ENCODE data around the gene GRAMD1B. TPM values are rescaled to one million over a fixed set of nuclear protein-coding genes. Genes with fewer than 3 reads are reported as not detected.

The GRAMD1B gene
- total RNA-seq, 2 experiments from 2014 or later: 16.1 to 21.8 TPM

DNA sequence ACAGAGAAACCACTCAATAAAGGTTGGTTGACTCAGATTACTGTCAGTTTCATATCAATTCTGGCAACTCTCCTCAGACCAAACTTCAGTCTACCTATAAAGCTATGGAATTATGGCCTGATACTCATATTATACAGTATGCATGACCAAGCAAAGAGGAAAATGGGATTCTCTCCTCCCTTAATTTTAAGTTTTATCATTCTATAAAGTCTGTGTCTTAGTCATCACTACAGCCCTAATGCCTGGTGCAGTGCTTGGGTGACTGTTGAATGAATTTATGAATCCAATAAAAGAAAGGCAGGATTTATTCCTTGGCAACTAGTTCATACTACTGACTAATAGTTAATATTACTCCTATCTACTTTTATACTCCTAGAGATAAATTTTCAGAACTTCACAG lies 37.6 kb upstream of the GRAMD1B start:
- H3K4me3 ChIP-seq (ENCODE audit: low read length): no peak overlapping the region
- Mint-ChIP-seq H3K36me3 (ENCODE audit: low read depth) (no peaks in the 10 kb centered on the region), H3K4me1 (ENCODE audit: low read depth) (no peaks in the 10 kb centered on the region), H3K9me3 (no peaks in the 10 kb centered on the region), H3K27ac (no peak overlapping the region), H3K4me3 (no peak overlapping the region), H3K27me3 (no peaks in the 10 kb centered on the region)
- TF ChIP-seq CTCF (IDR thresholded peaks at IDR 0.05): no peak
- intact Hi-C loops (cut with DNase I, micrococcal nuclease): no loop called here
- DNase-seq: no peak
- no peak for ATAC-seq (ENCODE audit: poor library complexity)
- ChIA-PET POLR2A (no interaction called here), CTCF (no interaction called here)
- no peak overlapping the region for H3K27ac ChIP-seq (ENCODE audit: low read depth in 1 of 2, low read length in 2 of 2)
- no peaks in the 10 kb centered on the region for H3K36me3 ChIP-seq (ENCODE audit: insufficient read depth, low read length)
- H3K27me3 ChIP-seq (ENCODE audit: control insufficient read depth in 1 of 2, insufficient read depth in 2 of 2, low read length in 2 of 2): no peaks in the 10 kb centered on the region
- H3K9me3 ChIP-seq (ENCODE audit: control insufficient read depth in 1 of 2, insufficient read depth in 1 of 2, low read length in 2 of 2): no peaks in the 10 kb centered on the region
- no peaks in the 10 kb centered on the region for H3K4me1 ChIP-seq (ENCODE audit: insufficient read depth, low read length)

DNA sequence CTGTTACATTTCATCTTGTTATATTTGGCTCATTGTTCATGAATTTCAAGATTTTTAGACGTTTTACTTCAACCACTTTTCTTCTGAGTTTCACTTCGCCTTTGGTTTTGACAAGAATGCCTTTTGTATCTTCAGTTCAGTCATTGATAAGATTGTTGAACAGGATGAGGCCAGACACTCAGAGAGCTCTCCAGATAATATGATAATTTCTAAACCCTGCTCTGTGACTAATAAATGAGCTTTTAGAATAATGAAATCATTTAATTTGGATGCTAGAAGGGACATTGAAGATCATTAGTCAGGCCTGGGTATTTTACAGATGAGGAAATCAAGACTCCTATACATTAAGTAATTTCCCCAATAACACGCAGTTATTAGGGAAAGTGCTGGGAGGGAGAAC lies 37.2 kb upstream of the GRAMD1B start:
- intact Hi-C loops (cut with DNase I, micrococcal nuclease): no loop called here
- no peaks in the 10 kb centered on the region for H3K4me1 Mint-ChIP-seq (ENCODE audit: low read depth)
- POLR2A ChIA-PET: no interaction called here

DNA sequence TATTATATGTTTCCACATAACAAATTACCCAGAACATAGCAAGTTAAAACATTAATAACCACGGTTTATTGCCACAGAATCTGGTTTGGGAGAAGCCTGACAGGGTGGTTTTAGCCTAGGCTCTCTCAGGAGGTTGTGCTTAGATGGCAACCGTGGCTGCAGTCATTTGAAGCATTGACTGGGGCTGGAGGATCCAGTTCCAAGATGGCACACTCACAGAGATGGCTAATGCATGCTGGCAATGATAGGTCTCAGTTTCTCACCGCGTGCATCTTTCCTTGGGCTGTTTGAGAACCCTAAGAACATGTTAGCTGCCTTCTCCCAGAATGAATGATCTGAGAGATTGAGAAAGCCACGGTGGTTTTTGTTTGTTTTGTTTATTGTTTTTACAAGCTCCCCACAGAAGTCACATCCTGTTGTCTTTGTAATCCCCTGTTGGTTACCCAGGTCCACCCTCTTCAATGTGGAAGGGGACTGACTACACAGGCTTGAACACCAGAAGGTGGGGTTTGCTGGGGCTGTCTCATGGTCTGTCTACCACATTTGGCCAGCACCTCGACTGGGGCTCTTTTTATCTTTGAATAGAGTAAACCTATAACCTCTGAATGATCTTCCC lies 36.6 kb upstream of the GRAMD1B start:
- H3K4me3 ChIP-seq (ENCODE audit: low read length): no peak overlapping the region
- H3K27me3 ChIP-seq (ENCODE audit: control insufficient read depth in 1 of 2, insufficient read depth in 2 of 2, low read length in 2 of 2): no peaks in the 10 kb centered on the region
- no peaks in the 10 kb centered on the region for H3K9me3 ChIP-seq (ENCODE audit: control insufficient read depth in 1 of 2, insufficient read depth in 1 of 2, low read length in 2 of 2)
- POLR2A ChIA-PET: no interaction called here
- Mint-ChIP-seq H3K27ac (no peak overlapping the region), H3K9me3 (no peaks in the 10 kb centered on the region), H3K27me3 (no peaks in the 10 kb centered on the region), H3K36me3 (ENCODE audit: low read depth) (no peaks in the 10 kb centered on the region), H3K4me3 (no peak overlapping the region), H3K4me1 (ENCODE audit: low read depth) (no peaks in the 10 kb centered on the region)
- CTCF ChIA-PET: no interaction called here
- DNase-seq (no peak), ATAC-seq (ENCODE audit: poor library complexity) (no peak)
- no peaks in the 10 kb centered on the region for H3K36me3 ChIP-seq (ENCODE audit: insufficient read depth, low read length)
- no peak for TF ChIP-seq CTCF (IDR thresholded peaks at IDR 0.05)
- intact Hi-C loops (cut with DNase I, micrococcal nuclease): no loop called here
- H3K27ac ChIP-seq (ENCODE audit: low read depth in 1 of 2, low read length in 2 of 2): no peak overlapping the region
- H3K4me1 ChIP-seq (ENCODE audit: insufficient read depth, low read length): no peaks in the 10 kb centered on the region

More for the DNA sequence above, 37.2 kb upstream of the GRAMD1B start:
- Histone ChIP-seq H3K4me1 (ENCODE audit: insufficient read depth, low read length) (no peaks in the 10 kb centered on the region), H3K9me3 (ENCODE audit: control insufficient read depth in 1 of 2, insufficient read depth in 1 of 2, low read length in 2 of 2) (no peaks in the 10 kb centered on the region), H3K27me3 (ENCODE audit: control insufficient read depth in 1 of 2, insufficient read depth in 2 of 2, low read length in 2 of 2) (no peaks in the 10 kb centered on the region), H3K36me3 (ENCODE audit: insufficient read depth, low read length) (no peaks in the 10 kb centered on the region), H3K4me3 (ENCODE audit: low read length) (no peak overlapping the region), H3K27ac (ENCODE audit: low read depth in 1 of 2, low read length in 2 of 2) (no peak overlapping the region)
- Mint-ChIP-seq H3K4me3 (no peak overlapping the region), H3K36me3 (ENCODE audit: low read depth) (no peaks in the 10 kb centered on the region), H3K27ac (no peak overlapping the region), H3K9me3 (no peaks in the 10 kb centered on the region), H3K27me3 (no peaks in the 10 kb centered on the region)
- no peak for ATAC-seq (ENCODE audit: poor library complexity)
- no peak for DNase-seq
- CTCF ChIA-PET: no interaction called here
- no peak for TF ChIP-seq CTCF (IDR thresholded peaks at IDR 0.05)

All from CD4-positive, alpha-beta T cell (primary cell).